Stimulated activated CD8-positive, alpha-beta memory T cell treated with anti-CD3 and anti-CD28 coated beads, Interleukin-4, amount 100 ng/mL, for 4 hours (primary cell): ENCODE measurements around the gene ADCY4.

Experiments
- DNase-seq, 2 donors: peaks; one replicate each; pipeline ENCODE4 v3.0.0-alpha.2; 2020; ENCODE audit warnings: low read depth in 2 of 2, low spot score in 1 of 2

ADCY4 gene

DNA sequence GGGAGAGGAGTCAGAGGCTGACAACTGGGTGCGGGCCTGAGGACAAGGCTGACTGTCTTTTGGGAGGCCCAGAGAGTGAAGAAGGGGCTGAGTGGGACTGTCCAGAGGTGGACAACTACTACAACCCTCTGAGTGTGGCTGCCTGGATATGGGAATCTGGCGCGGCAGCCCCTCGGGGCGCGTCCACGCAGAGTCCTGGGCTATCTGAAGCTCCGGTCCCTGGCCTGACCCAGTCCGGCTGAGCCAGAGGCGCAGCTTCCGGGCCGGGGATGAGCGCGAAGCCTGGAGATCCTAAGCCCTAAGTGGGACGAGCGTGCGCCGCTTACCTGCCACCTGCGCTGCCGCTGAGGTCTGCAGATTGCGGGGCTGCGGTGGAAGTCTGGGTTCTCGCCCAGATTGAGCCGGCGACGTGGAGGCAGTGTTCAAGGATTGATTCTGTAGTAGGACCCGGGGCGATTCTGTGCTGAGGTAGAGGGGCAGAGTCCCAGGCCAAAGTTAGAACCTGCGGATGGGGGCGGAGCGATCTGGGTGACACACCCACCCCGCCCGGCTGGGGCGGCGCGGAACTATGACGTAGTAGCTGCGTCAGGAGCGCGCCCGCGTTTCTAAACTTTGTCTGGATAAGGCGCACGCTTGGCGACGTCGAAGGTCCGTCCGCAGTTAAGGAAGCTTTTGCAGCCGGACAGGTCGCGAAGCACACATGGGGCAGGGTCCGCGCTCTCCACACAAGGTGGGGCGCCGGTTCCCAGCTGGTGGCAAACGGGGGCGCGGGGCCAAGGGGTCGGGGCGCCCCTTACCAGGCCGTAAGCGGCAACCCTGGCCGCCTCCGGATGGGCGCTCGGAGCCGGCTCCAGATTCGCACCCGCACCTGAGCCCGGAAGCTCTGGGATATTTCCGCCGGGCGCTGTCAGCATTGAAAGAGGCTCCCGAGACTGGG lies 35.3 kb downstream of the ADCY4 start, which contains the start of the genes DHRS1 and NOP9:
TSS of gene DHRS1 (minus strand) at position 526 of the 937 bp plus-strand sequence. CDS start 674 bp downstream, outside the sequence.
TSS of gene NOP9 (plus strand) at position 596 of the 937 bp plus-strand sequence. CDS start at position 701, 105 bp downstream.
- DNase-seq, result peak; percentile 82 to 91

DNA sequence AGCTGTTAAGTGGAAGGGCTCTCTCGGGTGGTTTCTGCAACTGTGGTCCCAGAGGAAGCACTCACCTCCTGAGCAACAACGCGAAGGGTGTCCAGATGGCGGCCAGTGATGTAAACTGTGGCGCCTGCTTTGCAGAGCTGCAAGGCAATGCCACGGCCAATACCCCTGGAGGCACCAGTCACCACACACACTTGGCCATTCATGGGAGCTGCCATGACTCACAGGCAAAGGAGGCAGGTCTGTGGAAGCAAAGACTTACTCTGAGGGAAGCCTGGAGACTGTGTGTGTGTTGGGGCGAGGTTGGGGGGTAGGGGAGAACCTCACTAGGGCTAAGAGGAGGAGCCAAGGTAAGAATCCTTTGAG lies 36.0 kb downstream of the ADCY4 start:
- DNase-seq, result no peak

DNA sequence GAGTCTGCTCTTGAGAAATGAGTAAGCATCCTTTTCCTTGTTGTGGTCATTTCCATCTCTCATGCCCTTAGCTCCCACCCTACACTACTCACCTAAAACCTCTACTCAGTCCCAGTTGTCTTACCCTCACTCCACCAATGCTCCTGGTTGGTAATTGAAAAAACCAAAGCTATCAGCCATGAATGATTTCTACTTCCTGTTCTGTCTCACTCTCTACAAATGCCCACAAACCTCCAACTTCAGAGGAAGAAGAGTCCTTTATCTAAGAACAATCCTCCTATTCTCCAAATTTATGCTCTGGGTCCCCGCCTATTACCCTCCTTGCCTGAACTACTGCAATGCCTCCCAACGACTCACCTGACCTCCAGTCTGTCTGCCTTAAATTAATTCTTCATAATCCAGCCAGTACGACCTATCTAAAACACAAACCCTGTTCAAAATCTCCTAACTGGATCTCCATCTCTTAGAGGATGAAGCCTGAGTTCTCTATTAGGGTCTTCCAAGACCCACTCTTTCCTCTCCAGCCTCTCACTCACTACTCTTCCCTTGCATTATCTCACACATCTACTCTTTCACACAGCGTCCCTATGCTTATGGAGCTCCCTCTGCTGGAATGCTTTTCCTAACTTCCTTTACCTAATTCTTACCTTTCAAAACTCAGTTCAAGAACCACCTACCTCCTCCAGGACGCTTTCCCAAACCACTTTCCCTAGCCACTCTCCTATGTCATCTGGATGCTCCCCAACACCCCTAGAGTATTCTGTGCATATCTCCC lies 37.5 kb downstream of the ADCY4 start:
- no peak for DNase-seq

DNA sequence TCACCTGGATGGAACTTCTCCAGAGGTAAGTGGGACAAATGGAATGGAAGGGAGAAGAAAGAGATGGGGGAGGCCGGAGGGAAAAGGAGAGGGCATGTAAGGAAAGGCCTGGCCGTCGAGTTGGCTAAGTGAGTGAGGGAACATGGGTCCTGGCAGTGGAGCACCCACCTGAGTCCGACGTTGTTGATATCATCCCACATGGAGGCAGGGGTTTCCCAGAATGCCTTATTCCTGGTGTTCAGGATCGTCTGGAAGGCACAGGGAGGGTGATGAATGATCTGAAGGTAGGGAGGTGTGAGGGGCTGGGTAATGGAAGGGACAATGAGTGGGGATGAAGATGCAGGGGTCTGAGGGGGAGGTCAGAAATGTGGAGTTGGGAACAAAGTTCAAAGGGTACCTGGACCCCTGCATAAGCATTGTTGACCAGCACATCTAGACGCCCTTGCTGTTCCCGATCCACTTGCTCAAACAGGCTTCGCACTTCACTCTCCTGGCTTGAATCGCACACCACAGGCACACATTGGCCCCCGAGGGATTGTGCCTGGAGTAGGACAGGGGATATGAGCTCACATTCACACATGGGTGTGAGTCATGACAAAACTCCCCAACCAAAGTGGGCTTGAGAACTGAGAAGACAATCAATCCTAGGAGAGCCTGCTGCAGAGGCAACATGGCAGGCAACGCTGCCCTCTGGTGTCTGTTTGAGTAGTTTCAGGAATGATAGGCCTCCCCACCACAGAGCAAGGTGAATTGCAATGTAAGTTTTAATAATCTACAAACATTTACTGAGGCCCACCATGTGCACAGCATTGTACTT lies 38.3 kb downstream of the ADCY4 start:
- peak; percentile 46 to 55 for DNase-seq

DNA sequence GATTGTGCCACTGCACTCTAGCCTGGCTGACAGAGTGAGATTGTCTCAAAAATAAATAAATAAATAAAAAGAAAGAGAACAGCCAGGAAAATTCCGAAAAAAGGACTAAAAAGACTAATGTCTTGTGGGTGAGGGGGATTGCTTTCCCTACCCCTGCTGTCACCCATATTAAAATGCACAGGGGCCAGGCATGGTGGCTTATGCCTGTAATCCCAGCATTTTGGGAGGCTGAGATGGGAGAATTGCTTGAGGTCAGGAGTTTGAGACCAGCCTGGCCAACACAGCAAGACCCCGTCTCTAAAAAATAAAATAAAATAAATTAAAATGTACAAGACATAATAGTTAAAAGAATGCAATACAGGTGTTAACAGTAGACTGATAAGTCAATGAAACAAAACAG lies 41.3 kb downstream of the ADCY4 start:
- DNase-seq, result no peak

DNA sequence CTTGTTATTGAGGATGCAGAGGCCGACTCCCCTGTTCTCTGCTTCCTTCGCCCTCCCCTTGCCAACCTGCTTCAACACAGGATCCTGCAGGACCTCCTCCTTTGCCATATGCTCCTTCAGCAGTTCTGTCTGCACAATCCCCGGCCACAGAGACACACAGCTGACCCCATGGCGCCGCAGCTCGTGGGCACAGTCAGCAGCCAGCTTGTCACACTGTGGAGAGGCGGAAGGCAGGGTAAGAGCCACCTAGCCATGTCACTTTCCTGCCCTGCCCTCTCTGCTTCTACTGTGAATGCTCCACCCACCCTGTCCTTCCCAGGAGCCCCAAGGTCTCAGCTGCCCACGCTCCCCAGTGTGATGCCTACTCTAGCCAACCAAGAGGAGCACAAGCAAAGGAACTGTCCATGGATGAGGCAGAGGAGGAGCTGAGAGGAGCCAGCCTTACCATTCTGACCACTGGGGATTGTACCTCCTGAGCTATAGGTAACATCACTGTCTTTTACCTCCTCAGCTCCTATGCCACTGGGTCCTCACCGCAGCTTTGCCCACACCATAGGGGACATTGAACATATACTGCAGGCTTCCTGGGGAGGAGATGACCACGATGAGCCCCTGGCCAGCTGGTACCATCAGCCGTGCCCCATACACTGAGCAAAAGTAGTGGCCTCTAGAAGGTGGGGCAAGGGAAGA lies 42.6 kb downstream of the ADCY4 start:
- DNase-seq, result no peak

DNA sequence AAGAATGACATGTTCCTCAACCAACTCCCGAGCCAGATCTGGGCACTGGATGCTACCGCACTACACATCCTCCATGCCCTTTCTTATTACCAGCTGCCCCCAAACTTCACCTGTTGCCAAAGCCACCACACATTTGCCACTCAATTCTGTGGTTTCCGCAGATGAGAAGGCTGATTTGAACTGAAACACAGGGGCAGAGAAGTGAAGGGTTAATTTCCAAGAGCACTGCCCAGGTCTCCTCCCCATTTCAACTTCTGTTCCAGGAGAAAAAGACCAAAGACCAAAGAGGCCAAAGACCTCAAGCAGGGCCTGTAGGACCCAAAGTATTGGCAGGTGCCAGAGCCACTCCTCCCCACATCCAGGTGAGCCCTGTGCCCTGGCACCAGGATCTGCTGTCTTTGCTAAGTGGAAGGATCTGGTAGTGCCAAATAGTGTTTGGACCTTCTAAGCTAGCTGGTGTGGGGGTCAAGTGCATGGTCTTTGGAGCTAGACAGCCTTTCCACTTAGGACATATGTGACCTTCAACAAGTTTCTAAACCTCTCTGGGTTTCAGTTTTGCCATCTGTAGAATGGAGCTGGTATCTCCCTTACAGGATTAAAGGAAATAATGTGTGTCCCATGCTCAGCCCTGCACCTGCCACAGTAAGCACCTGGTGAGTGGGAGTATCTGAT lies 43.3 kb downstream of the ADCY4 start:
- no peak for DNase-seq

DNA sequence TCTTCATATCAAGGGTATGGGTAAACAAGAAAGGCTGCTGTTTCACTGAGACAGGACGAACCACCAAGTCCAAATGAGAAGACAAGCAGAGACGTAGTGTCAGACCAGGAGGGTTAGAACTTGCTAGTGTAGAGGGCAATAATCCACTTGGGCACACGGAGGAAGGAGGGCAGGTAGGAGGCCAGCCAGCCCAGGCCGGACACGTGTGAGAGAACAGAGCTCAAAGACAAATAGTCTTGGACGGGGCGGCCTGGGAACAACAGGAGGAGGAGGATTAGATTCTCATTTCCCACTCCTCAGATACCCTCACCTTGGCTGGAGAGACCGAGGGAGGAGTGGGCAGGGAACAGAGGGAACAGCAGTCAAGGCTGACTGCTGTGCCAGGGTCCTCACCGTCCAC lies 44.1 kb downstream of the ADCY4 start:
- no peak for DNase-seq

DNA sequence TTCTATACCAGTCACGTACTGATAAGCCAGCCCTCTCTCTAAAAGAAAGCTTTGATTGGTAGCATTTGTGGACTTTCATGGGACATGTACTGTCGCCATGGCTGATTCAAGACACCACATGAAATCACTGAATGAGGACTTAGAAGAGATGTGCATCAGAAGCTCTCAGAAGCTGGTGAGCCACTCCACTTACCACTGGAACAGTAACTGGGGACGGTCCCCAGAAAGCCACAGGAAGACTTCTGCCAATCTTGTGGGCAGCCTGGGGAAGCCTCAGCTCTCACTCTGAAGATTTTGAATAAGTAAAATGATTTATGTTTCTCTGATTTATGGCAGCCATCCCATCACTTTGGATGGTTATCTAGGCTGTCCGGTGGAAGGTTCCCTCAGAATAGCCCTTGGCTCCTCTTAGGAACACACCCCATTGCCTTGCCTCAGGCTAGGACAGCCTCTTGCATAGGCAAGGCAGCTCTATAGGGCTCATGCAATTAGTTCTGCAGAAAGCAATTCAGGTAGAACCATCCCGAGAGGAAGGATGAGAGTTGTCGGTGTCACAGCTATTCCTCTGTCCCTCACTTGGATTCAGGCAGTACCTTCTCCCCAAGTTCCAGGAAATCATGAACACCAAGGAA lies 45.1 kb downstream of the ADCY4 start:
- no peak for DNase-seq

DNA sequence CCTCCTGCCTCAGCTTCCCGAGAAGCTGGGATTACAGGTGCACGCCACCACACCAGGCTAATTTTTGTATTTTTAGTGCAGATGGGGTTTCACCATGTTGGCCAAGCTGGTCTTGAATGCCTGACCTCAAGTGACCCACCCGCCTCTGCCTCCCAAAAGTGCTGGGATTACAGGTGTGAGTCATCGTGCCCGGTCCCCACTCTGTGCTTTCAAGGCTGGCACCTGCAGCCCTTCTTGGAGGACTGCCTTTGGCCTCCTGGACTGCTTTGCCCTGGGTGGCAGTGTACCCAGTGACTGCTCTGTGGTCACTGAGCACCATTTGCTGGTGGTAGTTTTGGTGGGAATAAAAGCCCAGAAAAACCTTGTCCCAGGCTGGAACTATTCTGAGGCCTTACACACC lies 47.9 kb downstream of the ADCY4 start:
- DNase-seq, result no peak

DNA sequence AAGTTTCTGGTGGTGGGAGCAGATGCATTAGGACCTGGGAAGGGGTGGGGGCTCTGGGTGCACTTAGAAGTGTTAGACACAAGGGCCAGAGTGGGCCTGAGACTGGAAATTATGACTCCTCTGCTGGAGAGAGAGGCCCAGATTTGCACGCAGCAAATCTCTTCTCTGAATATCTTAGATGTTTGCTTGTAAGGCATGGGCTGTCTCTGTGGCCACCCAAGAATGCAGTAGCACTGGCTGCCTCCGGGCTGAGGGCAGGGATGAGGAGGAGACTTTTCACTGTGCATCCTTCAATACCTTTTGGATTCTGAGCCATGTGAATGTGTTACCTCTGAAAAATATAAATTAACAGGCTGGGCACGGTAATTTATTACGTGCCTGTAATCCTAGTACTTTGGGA lies 49.5 kb downstream of the ADCY4 start:
- no peak for DNase-seq

DNA sequence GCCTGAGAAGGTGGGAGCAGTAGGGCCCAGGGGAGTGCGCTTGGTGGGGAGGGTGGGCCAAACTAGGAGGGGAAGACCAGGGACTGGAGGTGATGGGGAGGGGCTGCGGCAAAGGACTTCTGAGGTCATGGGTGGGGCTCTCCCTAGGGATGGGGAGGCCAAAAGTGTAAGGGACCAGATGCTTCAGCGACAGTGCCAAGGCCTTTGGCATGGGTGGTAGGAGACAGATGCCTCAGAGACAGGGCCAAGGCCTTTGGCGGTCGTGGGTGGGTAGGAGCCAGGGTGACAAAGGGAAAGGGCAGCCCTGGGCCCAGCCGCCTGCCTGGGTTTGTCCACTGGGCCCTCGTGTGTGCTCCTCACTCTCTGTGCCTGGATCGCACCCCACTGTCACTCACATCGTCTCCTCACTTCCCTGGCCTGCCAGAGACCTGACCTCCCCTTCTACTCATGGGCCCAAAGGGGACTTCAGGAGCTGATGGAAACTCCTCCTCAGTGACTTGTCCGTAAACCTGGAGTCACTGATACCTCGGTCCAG lies 50.3 kb downstream of the ADCY4 start:
- DNase-seq, result no peak

DNA sequence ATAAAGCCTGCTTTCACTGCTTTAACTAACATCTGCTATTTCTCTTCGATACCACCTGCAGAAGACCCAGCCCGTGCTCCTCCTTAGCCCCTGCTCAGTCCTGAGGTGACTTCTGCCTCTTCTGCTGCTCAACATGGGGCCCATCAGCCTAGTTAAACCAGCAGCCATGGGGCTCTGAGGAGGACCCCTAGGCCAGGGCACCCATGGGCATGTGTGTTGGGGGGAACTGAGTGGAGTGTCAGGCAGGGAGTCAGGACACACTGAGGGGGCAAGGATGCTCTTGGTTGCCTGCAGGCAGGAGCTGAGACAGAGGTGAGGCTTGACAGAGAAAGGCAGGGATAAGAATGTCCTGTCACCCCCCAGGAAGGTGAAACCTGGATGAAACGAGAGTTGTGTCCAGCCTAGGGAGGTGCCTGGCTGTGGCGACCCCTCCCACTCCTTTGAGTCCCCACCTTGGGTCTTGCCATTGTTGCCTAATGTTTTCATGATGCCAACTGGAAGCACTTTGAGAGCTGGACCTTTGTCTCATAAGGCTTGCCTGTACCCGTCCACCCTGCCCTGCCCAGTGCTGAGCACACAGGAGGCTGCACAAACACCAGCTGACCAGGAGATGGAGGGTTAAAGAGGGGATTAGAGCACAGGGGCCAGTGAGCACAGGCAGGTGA lies 50.9 kb downstream of the ADCY4 start:
- DNase-seq, result no peak

DNA sequence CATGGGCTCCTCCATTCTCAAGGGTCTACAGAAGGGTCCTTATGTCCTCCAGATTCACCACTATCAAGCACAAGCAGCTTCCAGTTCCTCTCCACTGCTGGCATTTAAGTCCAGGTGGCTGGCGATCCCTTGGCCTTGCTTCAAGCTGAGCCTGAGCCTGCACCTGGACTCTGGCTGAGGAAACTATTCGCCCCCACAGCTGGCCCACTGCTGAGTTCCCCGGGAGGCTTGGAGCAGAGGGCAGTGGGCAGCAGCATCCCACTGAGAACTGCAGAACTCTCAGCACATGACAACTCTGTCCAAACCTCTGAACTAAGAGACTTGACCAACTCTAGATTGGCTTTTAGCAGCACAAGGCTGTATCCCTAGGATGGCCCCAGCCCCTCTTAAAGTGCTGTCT lies 52.1 kb downstream of the ADCY4 start:
- no peak for DNase-seq

DNA sequence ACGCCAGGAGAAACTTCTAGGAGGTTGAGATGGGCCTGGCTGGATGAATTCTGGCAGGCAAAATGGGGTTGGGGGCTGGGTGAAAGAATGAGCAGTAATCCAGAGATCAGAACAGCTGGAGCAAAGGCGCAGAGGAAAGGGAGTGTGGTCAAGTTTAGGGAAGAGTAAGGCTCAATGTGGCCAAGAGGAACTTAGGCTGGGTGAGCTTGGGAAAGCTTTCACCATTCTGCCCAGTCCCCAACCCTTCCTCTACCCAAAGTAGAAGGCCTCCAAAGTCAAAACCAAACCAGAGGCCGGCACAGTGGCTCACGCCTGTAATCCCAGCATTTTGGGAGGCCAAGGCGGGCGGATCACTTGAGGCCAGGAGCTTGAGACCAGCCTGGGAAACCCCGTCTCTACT lies 53.2 kb downstream of the ADCY4 start:
- no peak for DNase-seq

DNA sequence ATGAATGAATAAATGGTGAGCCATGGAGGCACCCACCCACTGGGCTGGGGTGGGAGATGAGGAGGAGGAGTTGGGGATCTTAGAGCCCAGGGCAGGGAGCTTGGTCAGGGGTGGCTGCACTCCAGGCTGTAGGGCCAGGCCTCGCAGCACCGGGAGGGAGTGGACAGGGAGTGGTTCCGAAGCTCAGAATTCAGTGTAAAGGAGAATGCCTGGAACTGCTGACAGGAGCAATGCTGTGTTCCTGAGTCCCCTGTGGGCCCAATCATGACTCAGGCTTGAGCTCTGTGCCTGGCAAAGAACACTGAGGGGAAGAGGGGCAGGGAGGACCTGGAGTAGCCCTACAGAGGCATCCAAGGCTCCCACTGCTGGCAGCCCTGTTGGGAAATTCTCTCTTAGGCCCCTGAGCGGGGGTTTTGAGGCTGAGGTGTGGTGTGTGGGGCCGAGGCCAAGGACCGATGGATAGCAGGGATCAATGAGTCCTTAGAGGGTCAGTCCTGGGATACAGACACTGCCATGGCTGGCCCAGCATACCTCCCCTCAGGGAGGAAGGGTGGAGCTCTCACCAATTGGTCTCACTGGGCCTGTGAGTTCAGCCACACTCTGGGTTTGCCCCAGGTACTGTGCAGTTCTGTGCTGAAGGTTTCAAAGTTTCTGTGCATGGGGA lies 53.9 kb downstream of the ADCY4 start:
- DNase-seq, result no peak

DNA sequence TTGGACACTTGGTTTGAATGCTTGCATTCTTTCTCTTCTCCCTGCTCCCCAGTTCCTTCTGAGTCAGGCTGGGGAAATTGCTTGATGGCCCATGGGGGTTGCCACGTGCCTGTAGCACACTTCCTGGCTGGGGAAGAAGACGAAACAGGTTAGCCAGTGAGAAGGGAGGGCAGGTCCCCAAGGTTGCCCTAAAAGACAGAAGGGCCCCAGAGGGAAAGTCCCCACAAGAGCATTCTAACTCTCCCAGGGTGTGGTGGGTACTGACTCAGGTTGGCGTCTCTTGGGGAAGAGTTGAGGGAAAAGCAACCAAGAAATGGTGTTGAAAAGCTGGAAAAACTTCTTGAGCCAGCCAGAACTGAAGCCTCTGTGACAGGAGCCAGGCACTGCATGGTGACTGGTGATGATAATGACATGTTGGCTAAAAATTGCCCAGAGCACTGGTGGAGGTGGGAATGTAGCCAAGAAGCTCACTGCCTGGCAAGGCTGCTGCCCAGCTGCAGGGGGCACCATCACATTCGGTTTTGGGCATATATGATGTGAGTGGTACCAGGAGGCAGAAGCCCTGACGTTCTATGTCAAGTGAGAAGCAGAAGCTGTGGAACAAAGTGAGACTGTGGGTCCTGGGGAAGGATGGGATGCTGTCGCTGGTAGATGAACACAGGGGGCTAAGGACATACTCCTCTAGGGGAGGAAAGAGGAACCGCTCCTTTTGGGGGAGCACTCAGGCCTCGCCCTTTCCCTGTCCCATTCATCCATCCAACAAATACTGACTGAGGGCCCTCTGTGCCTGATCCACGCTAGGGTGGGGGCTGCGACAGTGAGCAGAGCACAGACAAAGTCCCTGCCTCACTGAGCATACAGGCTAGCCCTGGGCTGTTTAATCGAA lies 55.3 kb downstream of the ADCY4 start:
- DNase-seq, result no peak
